GM06990 (cell line): ENCODE results near the gene CCDC27.
"Not testable (repeated sequence)": the region's sequence is repeated elsewhere in the genome, so short reads cannot be mapped to it uniquely, and the experiment has no call there.

Source experiments
- DNase-seq: peaks from one replicate; pipeline ENCODE4 v3.0.0-alpha.2; 2011; ENCODE audit not compliant: insufficient read length; ENCODE audit errors: extremely low read depth
- H3K27me3 ChIP-seq: replicated peaks from 2 replicates; pipeline ENCODE4 v1.6.0; 2011; ENCODE audit warnings: low read length; ENCODE audit not compliant: control insufficient read depth, insufficient read depth
- H3K36me3 ChIP-seq: 2 replicates; pipeline ENCODE4 v1.5.1; 2011; ENCODE audit warnings: low read length; ENCODE audit not compliant: control insufficient read depth, insufficient read depth
- H3K4me3 ChIP-seq: replicated peaks from 2 replicates; pipeline ENCODE4 v1.5.1; 2011; ENCODE audit warnings: low read depth, mild to moderate bottlenecking, control low read depth, low read length
- TF ChIP-seq, protein P1 (sequence below): IDR thresholded peaks from 2 replicates; pipeline ENCODE4 v1.5.1; 2011; ENCODE audit warnings: low read length, control low read depth, mild to moderate bottlenecking, inconsistent platforms; ENCODE audit not compliant: insufficient read depth, poor library complexity, severe bottlenecking

Gene CCDC27

GRCh38 chr1:3721955-3722465 lies 30.2 kb upstream of the CCDC27 start:
- Histone ChIP-seq H3K4me3 (no peak overlapping the region), H3K27me3 (no peaks in the 10 kb centered on the region; the same call in 1 of the 2 replicates), H3K36me3 (peaks cover 3% of the 10 kb centered on the region; the same call in 1 of the 2 replicates)
- DNase-seq, result no peak
- TF ChIP-seq, protein P1, sequence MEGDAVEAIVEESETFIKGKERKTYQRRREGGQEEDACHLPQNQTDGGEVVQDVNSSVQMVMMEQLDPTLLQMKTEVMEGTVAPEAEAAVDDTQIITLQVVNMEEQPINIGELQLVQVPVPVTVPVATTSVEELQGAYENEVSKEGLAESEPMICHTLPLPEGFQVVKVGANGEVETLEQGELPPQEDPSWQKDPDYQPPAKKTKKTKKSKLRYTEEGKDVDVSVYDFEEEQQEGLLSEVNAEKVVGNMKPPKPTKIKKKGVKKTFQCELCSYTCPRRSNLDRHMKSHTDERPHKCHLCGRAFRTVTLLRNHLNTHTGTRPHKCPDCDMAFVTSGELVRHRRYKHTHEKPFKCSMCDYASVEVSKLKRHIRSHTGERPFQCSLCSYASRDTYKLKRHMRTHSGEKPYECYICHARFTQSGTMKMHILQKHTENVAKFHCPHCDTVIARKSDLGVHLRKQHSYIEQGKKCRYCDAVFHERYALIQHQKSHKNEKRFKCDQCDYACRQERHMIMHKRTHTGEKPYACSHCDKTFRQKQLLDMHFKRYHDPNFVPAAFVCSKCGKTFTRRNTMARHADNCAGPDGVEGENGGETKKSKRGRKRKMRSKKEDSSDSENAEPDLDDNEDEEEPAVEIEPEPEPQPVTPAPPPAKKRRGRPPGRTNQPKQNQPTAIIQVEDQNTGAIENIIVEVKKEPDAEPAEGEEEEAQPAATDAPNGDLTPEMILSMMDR, result no peak

DNA sequence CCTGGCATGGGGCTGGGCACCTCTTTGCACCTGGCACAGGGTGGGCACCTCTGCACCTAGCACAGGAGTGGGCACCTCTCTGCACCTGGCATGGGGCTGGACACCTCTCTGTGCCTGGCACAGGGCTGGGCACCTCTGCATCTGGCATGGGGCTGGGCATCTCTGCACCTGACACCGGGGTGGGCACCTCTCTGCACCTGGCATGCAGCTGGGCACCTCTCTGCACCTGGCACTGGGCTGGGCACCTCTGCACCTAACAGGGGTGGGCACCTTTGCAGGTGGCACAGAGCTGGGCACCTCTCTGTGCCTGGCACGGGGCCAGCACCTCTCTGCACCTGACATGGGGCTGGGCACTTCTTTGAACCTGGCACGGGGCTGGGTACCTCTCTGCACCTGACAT lies 29.4 kb upstream of the CCDC27 start:
- DNase-seq, result no peak

GRCh38 chr1:3724416-3725030 lies 27.7 kb upstream of the CCDC27 start:
- DNase-seq, H3K36me3 ChIP-seq, H3K27me3 ChIP-seq, H3K4me3 ChIP-seq: not testable (repeated sequence)
- TF ChIP-seq, protein P1, result peak; percentile 95

More for the DNA sequence above, 29.4 kb upstream of the CCDC27 start:
- Histone ChIP-seq H3K4me3 (no peak overlapping the region), H3K27me3 (no peaks in the 10 kb centered on the region; the same call in 1 of the 2 replicates), H3K36me3 (peaks cover 5% of the 10 kb centered on the region; the same call in 1 of the 2 replicates)
- TF ChIP-seq, protein P1, result no peak

DNA sequence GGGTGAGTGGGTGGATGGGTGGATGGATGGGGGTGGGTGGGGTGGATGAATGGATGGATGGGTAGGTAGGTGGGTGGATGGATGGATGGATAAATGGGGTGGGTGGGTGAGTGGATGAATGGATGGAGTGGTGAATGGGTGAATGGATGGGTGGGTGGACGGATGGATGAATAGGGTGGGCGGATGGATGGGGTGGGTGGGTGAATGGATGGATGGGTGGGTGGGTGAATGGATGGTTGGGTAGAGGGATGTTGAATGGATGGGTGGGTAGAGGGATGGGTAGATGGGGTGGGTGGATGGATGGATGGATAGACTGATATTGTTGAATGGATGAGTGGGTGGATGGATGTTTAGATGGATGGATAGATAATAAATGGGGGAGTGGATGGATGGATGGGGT lies 26.9 kb upstream of the CCDC27 start:
- DNase-seq, result no peak
- peaks cover 11% of the 10 kb centered on the region for H3K36me3 ChIP-seq
- no peak overlapping the region for H3K4me3 ChIP-seq
- TF ChIP-seq, protein P1, result no peak
- H3K27me3 ChIP-seq, result no peaks in the 10 kb centered on the region

- Histone ChIP-seq H3K4me3 (no peak overlapping the region), H3K27me3 (no peaks in the 10 kb centered on the region), H3K36me3 (peaks cover 14% of the 10 kb centered on the region)
- no peak for DNase-seq
- TF ChIP-seq, protein P1, result peak; percentile 70
Observed at GRCh38 chr1:3727042-3727824, 25.0 kb upstream of the CCDC27 start.
